HG03025 (cell line): ENCODE measurements around the gene TSPAN17.

Experiments used
- ATAC-seq: cut with Tn5 transposase; IDR thresholded peaks from one replicate; pipeline ENCODE4 v1.9.1; 2021; ENCODE audit warnings: mild to moderate bottlenecking, moderate library complexity; ENCODE audit not compliant: unreplicated experiment, low FRiP score

TSPAN17 gene

DNA sequence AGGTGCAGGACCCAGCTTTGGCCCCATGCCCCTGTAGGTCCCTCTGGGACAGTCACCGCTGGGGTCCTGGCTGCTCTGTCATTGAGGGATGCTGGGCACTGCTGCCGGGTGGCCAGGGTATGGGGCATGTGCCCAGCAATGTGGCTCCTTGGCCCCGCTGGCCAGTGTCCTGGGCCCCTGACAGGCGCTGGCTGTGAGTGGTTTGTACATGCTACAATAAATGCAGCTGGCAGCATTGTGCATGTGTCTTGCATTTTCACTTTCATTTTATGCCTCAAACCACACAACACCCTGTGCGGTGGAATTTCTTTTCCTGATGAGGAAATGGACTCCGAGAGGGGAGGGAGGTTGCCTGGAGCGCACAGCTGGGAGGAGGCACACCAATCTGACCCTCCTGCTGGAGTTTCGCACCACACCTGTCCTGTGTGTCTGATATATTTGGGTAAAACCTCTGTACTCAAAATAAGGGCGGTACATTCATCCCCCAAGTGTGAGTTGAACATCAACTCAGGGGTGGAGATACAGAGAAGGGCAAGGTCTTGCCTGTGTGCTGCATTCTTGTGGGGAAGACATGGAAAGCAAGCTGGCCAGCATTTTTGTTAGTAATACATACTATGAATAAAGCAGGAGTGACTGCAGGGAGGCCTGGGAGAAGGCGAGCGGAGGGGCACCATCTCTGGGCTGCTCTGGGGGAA, 11.7 kb downstream of the TSPAN17 start:
- no peak for ATAC-seq

DNA sequence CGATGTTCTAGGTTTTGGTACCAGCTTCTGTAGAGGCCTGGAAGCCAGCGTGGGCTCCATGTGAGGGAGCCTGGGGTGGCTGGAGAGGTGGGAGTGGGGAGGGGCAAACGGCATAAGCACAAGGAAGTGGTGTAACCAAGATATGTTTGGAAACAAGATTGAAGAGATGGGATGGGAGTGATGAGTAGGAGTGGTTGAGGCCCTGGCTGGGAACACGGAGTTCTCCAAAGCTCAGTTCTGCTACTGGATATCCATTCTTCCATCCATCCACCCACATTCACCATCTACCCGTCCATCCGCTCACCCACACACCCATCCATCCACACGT, 12.2 kb downstream of the TSPAN17 start:
- no peak for ATAC-seq

DNA sequence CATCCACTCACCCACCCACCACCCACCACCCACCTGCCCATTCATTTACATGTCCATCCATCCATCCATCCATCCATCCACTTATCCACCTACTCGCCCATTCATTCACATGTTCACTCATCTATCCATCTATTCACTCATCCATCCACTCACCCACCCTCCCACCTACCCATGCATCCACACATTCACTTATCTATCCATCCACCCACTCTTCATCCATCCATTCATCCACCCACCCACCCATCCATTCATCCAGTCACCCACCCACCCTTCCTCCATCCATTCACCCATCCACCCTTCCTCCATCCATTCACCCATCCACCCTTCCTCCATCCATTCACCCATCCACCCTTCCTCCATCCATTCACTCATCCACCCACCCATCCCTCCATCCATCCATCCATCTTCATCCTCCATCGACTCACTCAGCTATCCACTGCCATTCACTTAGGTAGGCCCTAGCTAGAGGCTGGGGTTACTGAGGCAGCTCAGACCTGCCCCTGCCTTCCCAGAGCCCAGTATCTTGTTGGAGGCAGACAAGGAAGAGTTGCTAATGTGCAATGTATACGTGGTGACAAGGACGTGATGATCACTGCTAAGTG, 12.7 kb downstream of the TSPAN17 start:
- ATAC-seq, result no peak

DNA sequence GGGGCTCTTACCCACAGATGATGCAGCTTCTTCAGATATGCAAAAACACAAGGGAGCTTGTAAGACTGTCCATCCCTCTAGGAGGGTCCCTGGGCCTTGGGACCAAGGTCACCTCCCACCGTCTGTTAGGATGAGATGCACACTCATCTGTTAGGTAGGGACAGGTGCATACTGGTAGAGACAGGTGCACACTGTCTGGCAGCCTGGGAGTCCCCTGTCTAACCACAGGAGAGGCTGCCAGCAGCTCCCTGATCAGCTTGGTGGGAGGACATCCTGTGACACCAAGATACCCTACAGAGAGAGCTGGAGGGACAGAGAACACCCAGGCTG, 13.2 kb downstream of the TSPAN17 start:
- ATAC-seq, result no peak

GRCh38 chr5:176660860-176661641, 13.8 kb downstream of the TSPAN17 start:
- no peak for ATAC-seq

DNA sequence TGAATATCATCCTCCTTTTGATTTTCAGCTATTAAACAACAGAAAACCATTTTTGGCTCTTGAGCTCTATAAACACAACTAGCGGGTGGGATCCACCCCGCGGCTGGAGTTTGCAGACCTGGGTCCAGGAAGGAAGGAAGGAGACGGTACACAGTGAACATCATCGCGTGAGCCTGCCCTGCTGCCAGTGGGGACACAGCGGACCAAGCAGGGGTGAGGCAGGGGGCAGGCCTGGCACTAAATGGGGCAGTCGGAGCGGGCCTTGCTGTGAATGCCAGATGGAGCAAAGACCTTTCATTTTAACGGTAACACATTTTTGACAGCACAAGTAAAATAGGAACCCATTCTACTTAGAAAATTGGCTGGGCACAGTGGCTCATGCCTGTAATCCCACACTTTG, 14.4 kb downstream of the TSPAN17 start:
- no peak for ATAC-seq

GRCh38 chr5:176662371-176663333, 15.4 kb downstream of the TSPAN17 start:
- no peak for ATAC-seq

- no peak for ATAC-seq
Measured at GRCh38 chr5:176663566-176663965, 16.3 kb downstream of the TSPAN17 start.

- no peak for ATAC-seq
Measured at GRCh38 chr5:176664479-176664878, 17.2 kb downstream of the TSPAN17 start.

DNA sequence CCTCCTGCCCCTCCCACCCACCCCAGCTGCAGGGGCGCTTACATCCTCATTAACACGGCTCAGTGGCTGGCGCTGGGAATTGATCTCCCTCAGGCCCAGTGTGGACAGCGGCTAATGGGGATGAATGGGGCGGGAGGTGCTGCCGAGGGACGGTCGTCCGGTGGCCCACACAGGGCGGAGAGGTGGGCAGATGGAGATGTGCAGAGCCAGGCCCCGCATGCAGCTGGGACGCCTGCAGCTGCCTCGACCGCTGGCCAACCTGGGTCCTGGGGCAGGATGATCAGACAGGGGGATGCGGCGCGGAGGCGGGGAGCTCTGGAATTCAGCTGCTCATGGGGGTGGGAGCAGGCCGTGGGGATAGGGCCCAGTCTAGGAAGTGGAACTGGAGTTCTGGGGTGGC, 17.6 kb downstream of the TSPAN17 start:
- no peak for ATAC-seq

DNA sequence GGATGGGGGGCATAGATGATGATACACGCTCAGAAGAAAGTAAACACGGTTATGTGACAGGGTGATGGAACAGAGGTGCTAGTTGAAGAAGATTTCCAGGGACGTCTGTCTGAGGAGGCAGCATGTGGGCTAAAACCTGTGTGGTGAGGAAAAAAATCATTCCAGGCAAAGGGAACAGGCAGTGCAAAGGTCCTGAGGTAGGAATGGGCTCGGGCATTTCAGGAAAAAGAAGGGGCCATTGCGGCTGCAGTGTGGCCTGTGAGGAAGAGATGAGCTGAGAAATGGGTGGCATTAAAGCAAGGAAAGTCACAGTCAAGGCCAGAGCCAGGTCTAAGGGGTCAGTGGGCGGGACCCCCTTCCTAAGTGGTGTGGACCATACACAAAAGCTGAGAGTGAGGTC, 18.2 kb downstream of the TSPAN17 start:
- no peak for ATAC-seq

GRCh38 chr5:176667637-176668036, 20.4 kb downstream of the TSPAN17 start:
- ATAC-seq, result no peak

GRCh38 chr5:176670449-176670848, 23.2 kb downstream of the TSPAN17 start:
- ATAC-seq, result no peak

- ATAC-seq, result no peak
Measured at GRCh38 chr5:176671399-176671798, 24.1 kb downstream of the TSPAN17 start.

GRCh38 chr5:176671890-176672747, 24.8 kb downstream of the TSPAN17 start:
- ATAC-seq, result no peak

DNA sequence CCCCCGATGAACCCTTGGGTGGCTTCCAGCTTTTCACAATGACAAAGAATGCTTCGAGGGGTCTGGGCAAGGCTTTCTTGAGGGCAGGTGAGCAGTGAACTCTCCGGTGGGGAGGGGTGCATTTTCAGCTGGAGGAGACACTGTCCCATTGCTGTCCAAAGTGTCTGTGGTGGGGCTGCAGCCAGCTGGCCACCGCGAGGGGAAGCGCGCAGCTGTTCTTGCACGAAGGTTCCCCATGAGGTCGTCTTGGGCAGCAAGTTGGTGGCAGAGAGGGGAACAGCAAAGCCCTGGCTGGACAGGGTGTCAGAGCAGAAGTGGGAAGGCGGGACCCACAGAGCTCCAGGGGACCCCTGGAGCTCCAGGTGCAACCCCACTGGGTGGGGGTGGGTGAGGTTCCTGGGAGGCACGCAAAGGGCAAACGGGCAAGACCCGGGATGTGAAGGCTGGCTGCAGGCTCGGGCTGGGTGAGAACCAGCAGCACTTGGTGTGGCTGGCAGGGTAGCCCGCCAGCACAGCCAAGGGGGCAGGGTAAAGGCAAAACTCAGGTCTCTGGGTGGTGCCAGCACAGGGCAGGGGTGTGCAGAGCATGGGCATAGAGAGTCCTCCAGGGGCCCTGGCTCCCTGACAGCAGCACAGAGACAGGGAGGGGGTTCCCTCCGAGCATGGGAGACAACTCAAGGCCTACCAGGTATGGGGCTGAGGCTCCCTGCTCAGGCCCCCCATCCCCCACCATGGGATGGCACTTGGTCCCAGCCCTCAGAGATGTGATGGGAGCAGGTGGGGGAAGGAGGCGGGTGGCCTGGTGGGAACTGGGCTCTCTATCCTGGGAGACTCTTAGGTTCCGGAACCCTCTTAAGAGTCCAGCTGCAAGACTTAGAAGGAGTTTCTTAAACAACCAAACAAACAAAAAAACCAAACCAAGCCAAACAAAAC, 26.6 kb downstream of the TSPAN17 start:
- ATAC-seq, result no peak

- ATAC-seq, result no peak
Measured at GRCh38 chr5:176674799-176675198, 27.5 kb downstream of the TSPAN17 start.

GRCh38 chr5:176675676-176676360, 28.5 kb downstream of the TSPAN17 start:
- ATAC-seq, result no peak
